HEK293 (cell line): ENCODE measurements around the gene OR10J4.

ENCODE experiments used
- GLIS1 ChIP-seq: fragments of 450-650 bp; formaldehyde crosslinking; IDR thresholded peaks from 2 replicates; pipeline ENCODE4 v1.5.1; 2016; ENCODE audit warnings: missing biosample characterization, missing genetic modification characterization
- ZNF37A ChIP-seq: fragments of 450-650 bp; IDR thresholded peaks from 2 replicates; pipeline ENCODE4 v1.5.1; 2018; ENCODE audit warnings: missing biosample characterization, missing genetic modification characterization
- TF ChIP-seq, protein P1 (sequence below): fragments of 450-650 bp; formaldehyde crosslinking; IDR thresholded peaks from 2 replicates; pipeline ENCODE4 v1.5.1; 2016; ENCODE audit warnings: missing biosample characterization, missing genetic modification characterization

DNA sequence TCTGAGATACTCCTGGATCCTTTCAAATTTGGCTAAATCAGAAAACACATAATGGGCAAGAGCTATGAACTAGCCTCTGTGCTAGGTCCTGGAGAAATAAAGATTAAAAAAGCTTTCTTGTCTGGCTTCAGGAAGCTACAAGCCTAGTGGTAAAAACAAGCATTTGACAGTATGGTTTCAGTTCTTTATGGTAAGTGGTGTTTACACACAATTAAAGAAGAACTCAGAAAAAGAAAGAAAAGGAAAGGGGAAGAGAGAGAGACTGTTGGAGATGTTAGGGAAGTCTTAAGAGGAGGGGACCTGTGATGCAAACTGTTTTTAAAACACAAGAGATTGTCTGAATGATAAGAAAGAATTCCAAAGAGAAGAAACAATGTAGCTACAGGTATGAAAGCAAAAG is 9.4 kb downstream of the OR10J4 start:
- TF ChIP-seq GLIS1 (tag by site-specific recombination) (no peak), ZNF37A (tag by site-specific recombination) (no peak)
- TF ChIP-seq, protein P1, sequence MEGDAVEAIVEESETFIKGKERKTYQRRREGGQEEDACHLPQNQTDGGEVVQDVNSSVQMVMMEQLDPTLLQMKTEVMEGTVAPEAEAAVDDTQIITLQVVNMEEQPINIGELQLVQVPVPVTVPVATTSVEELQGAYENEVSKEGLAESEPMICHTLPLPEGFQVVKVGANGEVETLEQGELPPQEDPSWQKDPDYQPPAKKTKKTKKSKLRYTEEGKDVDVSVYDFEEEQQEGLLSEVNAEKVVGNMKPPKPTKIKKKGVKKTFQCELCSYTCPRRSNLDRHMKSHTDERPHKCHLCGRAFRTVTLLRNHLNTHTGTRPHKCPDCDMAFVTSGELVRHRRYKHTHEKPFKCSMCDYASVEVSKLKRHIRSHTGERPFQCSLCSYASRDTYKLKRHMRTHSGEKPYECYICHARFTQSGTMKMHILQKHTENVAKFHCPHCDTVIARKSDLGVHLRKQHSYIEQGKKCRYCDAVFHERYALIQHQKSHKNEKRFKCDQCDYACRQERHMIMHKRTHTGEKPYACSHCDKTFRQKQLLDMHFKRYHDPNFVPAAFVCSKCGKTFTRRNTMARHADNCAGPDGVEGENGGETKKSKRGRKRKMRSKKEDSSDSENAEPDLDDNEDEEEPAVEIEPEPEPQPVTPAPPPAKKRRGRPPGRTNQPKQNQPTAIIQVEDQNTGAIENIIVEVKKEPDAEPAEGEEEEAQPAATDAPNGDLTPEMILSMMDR (tag by site-specific recombination), result no peak
